ENCODE results near the gene SRP72.
A peak's percentile ranks its signal among the peaks of the same experiment; 100 is the strongest.

SRP72 gene

GRCh38 chr4:56531149-56531770, 63.8 kb downstream of the SRP72 start:
- Histone ChIP-seq H3K4me3 (replicated peaks; ENCODE audit: insufficient read depth, low read length) (peak overlapping the region; percentile 46), H3K27me3 (ENCODE audit: insufficient read depth, poor library complexity, severe bottlenecking) (peaks cover 22% of the 10 kb centered on the region), H3K27ac (replicated peaks) (no peak overlapping the region)
- no peak for TF ChIP-seq CTCF (IDR thresholded peaks at IDR 0.05; ENCODE audit: insufficient read depth, low read length)
- no peak for TF ChIP-seq POLR2AphosphoS5 (IDR thresholded peaks at IDR 0.05; ENCODE audit: low read depth)
- no peak for TF ChIP-seq REST (IDR thresholded peaks at IDR 0.05; ENCODE audit: insufficient replicate concordance, low read depth)
- TF ChIP-seq SPI1 (IDR thresholded peaks at IDR 0.05; ENCODE audit: borderline replicate concordance, low read depth) = no peak
- TF ChIP-seq GABPA (IDR thresholded peaks at IDR 0.05; ENCODE audit: low read depth) = no peak
- DNase-seq (ENCODE audit: low read depth in 1 of 2, low spot score in 1 of 2) = no peak

DNA sequence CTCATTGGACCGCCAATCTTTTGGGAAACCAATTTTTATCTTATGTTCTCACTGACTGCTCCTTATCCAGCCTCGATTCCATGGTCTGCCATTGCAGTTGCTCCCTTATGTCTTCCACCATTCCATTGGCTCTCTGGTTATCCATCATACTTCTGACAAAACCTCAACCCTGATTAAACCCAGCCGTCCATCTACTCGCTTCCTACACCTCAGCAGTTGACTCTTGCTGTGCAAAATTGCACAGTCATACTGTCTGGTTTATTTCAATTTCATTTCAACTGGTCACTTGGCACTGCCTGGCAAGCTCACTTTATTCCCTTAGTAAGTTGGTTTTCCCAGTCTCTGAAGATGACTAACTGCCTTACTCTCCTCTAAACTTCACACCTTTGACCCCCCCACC, 64.4 kb downstream of the SRP72 start:
- peaks cover 22% of the 10 kb centered on the region for H3K27me3 ChIP-seq (ENCODE audit: insufficient read depth, poor library complexity, severe bottlenecking)
- no peak overlapping the region for H3K27ac ChIP-seq (replicated peaks)
- no peak for DNase-seq (ENCODE audit: low read depth in 1 of 2, low spot score in 1 of 2)
- no peak overlapping the region for H3K4me3 ChIP-seq (replicated peaks; ENCODE audit: insufficient read depth, low read length)
- TF ChIP-seq GABPA (IDR thresholded peaks at IDR 0.05; ENCODE audit: low read depth) (no peak), REST (IDR thresholded peaks at IDR 0.05; ENCODE audit: insufficient replicate concordance, low read depth) (no peak), SPI1 (IDR thresholded peaks at IDR 0.05; ENCODE audit: borderline replicate concordance, low read depth) (no peak), CTCF (IDR thresholded peaks at IDR 0.05; ENCODE audit: insufficient read depth, low read length) (no peak), POLR2AphosphoS5 (IDR thresholded peaks at IDR 0.05; ENCODE audit: low read depth) (no peak)

DNA sequence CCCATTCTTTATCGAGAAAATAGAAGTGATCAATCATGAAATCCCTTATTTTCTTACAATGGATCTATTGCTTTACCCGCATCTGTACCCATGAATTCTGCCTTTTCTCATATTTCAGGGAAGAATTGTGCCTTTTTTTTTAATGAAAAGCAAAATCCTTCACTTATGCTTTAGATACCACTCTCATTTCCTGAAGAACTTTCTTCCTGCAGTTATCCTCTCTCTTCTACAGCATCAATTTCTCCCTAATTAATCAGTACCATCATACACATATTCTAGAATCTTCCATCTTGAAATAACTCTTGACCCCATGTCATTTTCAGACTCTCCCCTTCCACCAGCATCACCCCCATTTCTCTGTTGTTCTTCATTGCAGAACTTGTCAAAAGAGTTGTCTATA, 64.8 kb downstream of the SRP72 start:
- TF ChIP-seq SPI1 (IDR thresholded peaks at IDR 0.05; ENCODE audit: borderline replicate concordance, low read depth) (no peak), REST (IDR thresholded peaks at IDR 0.05; ENCODE audit: insufficient replicate concordance, low read depth) (no peak), CTCF (IDR thresholded peaks at IDR 0.05; ENCODE audit: insufficient read depth, low read length) (no peak), GABPA (IDR thresholded peaks at IDR 0.05; ENCODE audit: low read depth) (no peak), POLR2AphosphoS5 (IDR thresholded peaks at IDR 0.05; ENCODE audit: low read depth) (no peak)
- no peak for DNase-seq (ENCODE audit: low read depth in 1 of 2, low spot score in 1 of 2)
- no peak overlapping the region for H3K27ac ChIP-seq (replicated peaks)
- H3K4me3 ChIP-seq (replicated peaks; ENCODE audit: insufficient read depth, low read length) = no peak overlapping the region
- peaks cover 22% of the 10 kb centered on the region for H3K27me3 ChIP-seq (ENCODE audit: insufficient read depth, poor library complexity, severe bottlenecking)

Measured in HL-60 (cell line).